ENCODE measurements around the gene SORL1. TPM values are rescaled to one million over a fixed set of nuclear protein-coding genes. Genes with fewer than 3 reads are reported as not detected.
A peak's percentile ranks its signal among the peaks of the same experiment; 100 is the strongest.

Gene SORL1
- total RNA-seq, 1 experiment from 2014 or later = 4.9 TPM

DNA sequence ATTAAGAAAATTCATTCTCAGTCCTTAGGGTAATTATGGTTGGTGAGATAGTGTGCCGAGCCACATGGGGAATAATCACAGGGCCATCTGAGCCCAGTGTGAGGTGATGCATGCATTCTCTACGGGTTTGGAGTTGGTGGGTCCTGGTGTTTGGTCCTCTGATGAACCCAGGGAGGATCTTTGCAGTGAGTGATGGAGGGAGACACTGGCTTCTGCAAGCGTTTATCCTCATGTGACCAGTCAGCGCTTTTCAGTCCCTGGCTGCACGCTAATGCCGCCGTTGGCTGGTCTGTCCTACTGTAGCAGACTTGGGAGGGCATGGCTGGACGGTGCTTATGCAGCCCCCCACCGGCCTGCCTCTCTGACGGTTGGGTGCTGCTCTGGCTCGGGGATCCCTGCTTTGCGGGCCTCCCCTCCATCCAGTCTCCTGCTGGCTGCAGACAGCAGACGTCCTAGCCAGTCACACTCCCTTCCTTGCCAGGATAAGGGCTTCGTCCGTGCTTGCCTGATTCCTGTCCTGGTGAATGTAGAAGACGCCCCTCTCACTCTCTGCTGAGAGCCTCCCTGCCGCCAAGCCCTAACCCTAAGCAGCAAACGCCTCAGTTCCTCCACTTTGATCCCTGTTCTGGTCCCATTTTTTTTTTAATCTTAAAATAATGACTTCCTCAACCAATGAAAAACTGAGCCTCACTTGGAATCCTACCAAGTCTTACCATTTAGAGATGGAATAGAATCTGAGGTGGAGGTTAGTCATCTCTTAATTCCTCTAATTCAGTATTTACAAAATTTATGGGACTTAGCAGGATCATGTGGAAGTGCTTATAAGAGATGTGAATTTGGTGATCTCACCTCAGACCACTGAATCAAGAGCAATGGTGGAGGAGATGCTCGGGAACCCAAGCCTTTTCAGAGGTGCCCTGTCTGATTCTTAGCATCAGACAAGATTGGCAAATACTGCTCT is 144.4 kb downstream of the SORL1 start:
- Histone ChIP-seq H3K27ac (no peak overlapping the region), H4K20me1 (ENCODE audit: insufficient read depth) (no peaks in the 10 kb centered on the region), H3K9me3 (ENCODE audit: insufficient read depth, low read depth) (no peaks in the 10 kb centered on the region; the same call in 1 of the 2 replicates), H3K36me3 (ENCODE audit: low read depth) (no peaks in the 10 kb centered on the region), H3F3A (ENCODE audit: insufficient read depth, low read depth) (no peaks in the 10 kb centered on the region), H3K27me3 (ENCODE audit: insufficient read depth, low read depth) (peaks cover 34% of the 10 kb centered on the region; the same call in 1 of the 2 replicates), H3K79me2 (ENCODE audit: low read depth) (no peaks in the 10 kb centered on the region), H3K4me3 (no peak overlapping the region), H2AFZ (no peak overlapping the region), H3K4me2 (peak overlapping the region; percentile 18; the same call in 1 of the 2 replicates), H3K9me2 (ENCODE audit: insufficient read depth) (no peaks in the 10 kb centered on the region), H3K4me1 (replicated peaks; ENCODE audit: insufficient read depth) (peaks cover 12% of the 10 kb centered on the region)
- CTCF ChIA-PET = no interaction called here
- intact Hi-C loops (cut with micrococcal nuclease; ENCODE audit: unreplicated experiment) = loop anchor here (5.0 kb wide), 1 partner anchor 1261 kb away; no protein-coding TSS in a partner anchor
- POLR2A ChIA-PET (ENCODE audit: unreplicated experiment) = no interaction called here
- no peak for DNase-seq
- TF ChIP-seq EZH2 (IDR thresholded peaks at IDR 0.05; ENCODE audit: low read depth) (no peak), CTCF (conservative IDR thresholded peaks at IDR 0.05) (no peak)
- BruUV-seq (replicated peaks) = no TSS peak

DNA sequence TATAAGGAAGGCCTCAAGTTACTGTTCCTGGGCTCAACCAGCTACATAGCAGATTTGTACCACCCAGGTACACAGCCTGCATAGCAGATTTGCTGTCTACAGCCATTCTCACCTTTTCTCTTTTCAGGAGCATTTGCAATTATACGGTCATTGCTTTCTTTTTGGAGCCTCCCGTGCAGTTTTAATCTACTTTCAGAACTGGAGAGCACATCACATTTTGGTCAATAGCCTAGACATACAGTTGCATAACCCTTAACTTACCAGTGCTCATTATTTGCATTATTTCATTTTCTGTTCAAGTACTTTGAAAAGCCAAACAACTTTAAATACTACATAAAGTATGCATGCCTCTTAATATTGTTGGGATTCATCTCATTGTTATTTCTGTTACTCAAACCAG is 151.2 kb downstream of the SORL1 start:
- Histone ChIP-seq H3K4me3 (no peak overlapping the region), H3K4me2 (no peak overlapping the region), H3K79me2 (ENCODE audit: low read depth) (no peaks in the 10 kb centered on the region), H4K20me1 (ENCODE audit: insufficient read depth) (no peaks in the 10 kb centered on the region), H3F3A (ENCODE audit: insufficient read depth, low read depth) (no peaks in the 10 kb centered on the region), H3K4me1 (replicated peaks; ENCODE audit: insufficient read depth) (no peaks in the 10 kb centered on the region), H3K36me3 (ENCODE audit: low read depth) (no peaks in the 10 kb centered on the region), H2AFZ (no peak overlapping the region), H3K9me2 (ENCODE audit: insufficient read depth) (no peaks in the 10 kb centered on the region), H3K27ac (no peak overlapping the region), H3K27me3 (ENCODE audit: insufficient read depth, low read depth) (peaks cover 56% of the 10 kb centered on the region), H3K9me3 (ENCODE audit: insufficient read depth, low read depth) (no peaks in the 10 kb centered on the region)
- ChIA-PET POLR2A (ENCODE audit: unreplicated experiment) (no interaction called here), CTCF (no interaction called here)
- no TSS peak for BruUV-seq (replicated peaks)
- DNase-seq = no peak
- TF ChIP-seq CTCF (conservative IDR thresholded peaks at IDR 0.05) (no peak), EZH2 (IDR thresholded peaks at IDR 0.05; ENCODE audit: low read depth) (no peak)
- intact Hi-C loops (cut with micrococcal nuclease; ENCODE audit: unreplicated experiment) = no loop called here

DNA sequence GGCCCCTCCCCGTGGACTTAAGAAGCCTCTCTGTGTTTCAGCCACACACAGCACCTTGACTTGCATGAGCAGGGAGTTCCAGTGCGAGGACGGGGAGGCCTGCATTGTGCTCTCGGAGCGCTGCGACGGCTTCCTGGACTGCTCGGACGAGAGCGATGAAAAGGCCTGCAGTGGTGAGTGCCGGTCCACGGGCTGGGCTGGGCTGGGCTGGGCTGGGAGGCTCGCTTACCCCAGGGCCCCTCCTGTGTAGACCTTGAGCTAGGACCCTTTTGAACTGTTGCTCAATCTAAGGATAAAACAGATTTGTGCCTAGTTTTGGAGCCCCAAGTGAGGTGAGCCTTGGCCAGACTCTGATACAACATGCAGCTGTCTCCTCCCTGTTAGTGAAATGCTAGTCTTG is 152.0 kb downstream of the SORL1 start:
- Histone ChIP-seq H4K20me1 (ENCODE audit: insufficient read depth) (no peaks in the 10 kb centered on the region), H3K27me3 (ENCODE audit: insufficient read depth, low read depth) (peaks cover 62% of the 10 kb centered on the region), H2AFZ (no peak overlapping the region), H3K9me3 (ENCODE audit: insufficient read depth, low read depth) (no peaks in the 10 kb centered on the region), H3K79me2 (ENCODE audit: low read depth) (no peaks in the 10 kb centered on the region), H3K4me3 (no peak overlapping the region), H3F3A (ENCODE audit: insufficient read depth, low read depth) (no peaks in the 10 kb centered on the region), H3K36me3 (ENCODE audit: low read depth) (no peaks in the 10 kb centered on the region), H3K4me2 (no peak overlapping the region), H3K27ac (no peak overlapping the region), H3K4me1 (replicated peaks; ENCODE audit: insufficient read depth) (no peaks in the 10 kb centered on the region), H3K9me2 (ENCODE audit: insufficient read depth) (no peaks in the 10 kb centered on the region)
- CTCF ChIA-PET = no interaction called here
- DNase-seq = no peak
- TF ChIP-seq CTCF (conservative IDR thresholded peaks at IDR 0.05) (no peak), EZH2 (IDR thresholded peaks at IDR 0.05; ENCODE audit: low read depth) (no peak)
- BruUV-seq (replicated peaks) = no TSS peak
- POLR2A ChIA-PET (ENCODE audit: unreplicated experiment) = no interaction called here
- intact Hi-C loops (cut with micrococcal nuclease; ENCODE audit: unreplicated experiment) = no loop called here
